ENCODE results near the gene CPEB4. TPM values are rescaled to one million over a fixed set of nuclear protein-coding genes. Genes with fewer than 3 reads are reported as not detected.

Gene CPEB4
- total RNA-seq, 1 donor from 2014 or later: 11.3 TPM

DNA sequence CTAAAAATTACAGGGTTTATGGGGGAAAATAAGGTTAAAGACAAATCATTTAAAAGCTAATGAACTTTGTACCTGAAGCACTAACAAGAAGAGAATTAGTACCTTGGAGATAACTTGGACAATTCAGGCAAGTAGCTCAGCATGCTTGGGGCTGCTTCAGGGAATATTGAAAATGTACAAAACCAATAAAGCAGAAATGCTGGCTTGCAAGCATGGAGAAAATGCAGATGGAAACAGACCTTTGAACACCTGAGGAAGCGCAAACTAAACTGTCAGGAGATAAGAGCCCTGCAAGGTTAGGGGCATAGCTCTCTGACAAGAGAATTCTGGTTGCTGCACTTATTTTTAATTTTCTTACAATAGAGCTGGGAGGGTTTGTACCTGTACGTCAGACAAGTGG, 58.2 kb downstream of the CPEB4 start:
- Mint-ChIP-seq H3K27ac (ENCODE audit: unreplicated experiment) (no peak overlapping the region), H3K36me3 (ENCODE audit: low read depth) (peaks cover 3% of the 10 kb centered on the region), H3K27me3 (ENCODE audit: low read depth) (no peaks in the 10 kb centered on the region), H3K9me3 (no peaks in the 10 kb centered on the region), H3K4me1 (peaks cover 5% of the 10 kb centered on the region), H3K4me3 (no peak overlapping the region)
- TF ChIP-seq CTCF (conservative IDR thresholded peaks at IDR 0.05): no peak
- no peak for DNase-seq (ENCODE audit: low read depth, low spot score)

DNA sequence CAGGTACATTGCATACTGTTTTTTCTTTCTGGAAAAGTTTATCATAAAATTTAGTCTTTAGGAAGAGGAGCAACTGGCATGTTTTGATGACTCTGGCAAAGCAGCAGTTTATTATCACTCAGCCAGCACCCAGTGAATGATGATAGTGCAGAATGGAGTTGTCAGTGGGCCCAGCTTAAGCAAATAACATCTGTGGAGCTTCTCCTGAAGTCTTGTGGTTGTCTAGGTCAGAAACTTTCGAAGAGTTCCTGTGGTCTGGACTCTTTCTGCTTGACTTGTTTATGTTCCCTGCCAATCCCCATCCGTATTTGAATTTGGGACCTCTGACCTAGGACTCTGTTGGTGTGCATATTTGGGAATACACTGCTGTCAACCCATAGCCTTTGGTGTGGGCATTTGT, 62.7 kb downstream of the CPEB4 start:
- DNase-seq (ENCODE audit: low read depth, low spot score): no peak
- Mint-ChIP-seq H3K9me3 (no peaks in the 10 kb centered on the region), H3K27me3 (ENCODE audit: low read depth) (no peaks in the 10 kb centered on the region), H3K36me3 (ENCODE audit: low read depth) (peaks cover 3% of the 10 kb centered on the region), H3K4me3 (no peak overlapping the region), H3K27ac (ENCODE audit: unreplicated experiment) (no peak overlapping the region), H3K4me1 (peaks cover 2% of the 10 kb centered on the region)
- no peak for TF ChIP-seq CTCF (conservative IDR thresholded peaks at IDR 0.05)

DNA sequence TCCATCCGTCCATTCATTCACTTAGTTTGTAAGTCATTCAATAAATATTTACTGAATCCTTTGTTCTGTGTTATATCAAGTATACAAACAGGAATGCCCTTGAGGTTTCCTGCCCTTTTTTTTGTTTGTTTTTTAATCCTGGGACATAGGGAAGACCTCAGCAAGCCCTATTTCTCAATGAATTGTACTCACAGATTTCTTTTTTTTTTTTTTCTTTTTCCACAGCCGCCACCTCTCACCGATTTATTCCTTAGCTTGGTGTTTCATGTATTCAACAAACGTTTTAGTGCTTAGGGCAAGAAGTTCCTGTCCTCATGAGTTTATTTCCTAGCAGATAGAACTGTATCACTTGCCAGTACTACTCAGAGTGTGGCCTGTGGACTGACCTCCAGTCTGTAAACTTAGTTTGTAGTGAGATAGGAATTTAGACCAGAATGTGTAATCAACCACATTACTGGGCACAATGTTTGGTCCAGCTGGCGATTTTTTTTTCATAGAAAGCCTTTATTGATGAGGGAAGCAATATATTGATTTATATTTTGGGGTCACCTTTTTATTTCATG, 65.5 kb downstream of the CPEB4 start:
- Mint-ChIP-seq H3K27me3 (ENCODE audit: low read depth) (no peaks in the 10 kb centered on the region), H3K36me3 (ENCODE audit: low read depth) (peaks cover 3% of the 10 kb centered on the region), H3K4me1 (peaks cover 7% of the 10 kb centered on the region), H3K4me3 (no peak overlapping the region), H3K9me3 (no peaks in the 10 kb centered on the region), H3K27ac (ENCODE audit: unreplicated experiment) (no peak overlapping the region)
- TF ChIP-seq CTCF (conservative IDR thresholded peaks at IDR 0.05): no peak
- no peak for DNase-seq (ENCODE audit: low read depth, low spot score)

DNA sequence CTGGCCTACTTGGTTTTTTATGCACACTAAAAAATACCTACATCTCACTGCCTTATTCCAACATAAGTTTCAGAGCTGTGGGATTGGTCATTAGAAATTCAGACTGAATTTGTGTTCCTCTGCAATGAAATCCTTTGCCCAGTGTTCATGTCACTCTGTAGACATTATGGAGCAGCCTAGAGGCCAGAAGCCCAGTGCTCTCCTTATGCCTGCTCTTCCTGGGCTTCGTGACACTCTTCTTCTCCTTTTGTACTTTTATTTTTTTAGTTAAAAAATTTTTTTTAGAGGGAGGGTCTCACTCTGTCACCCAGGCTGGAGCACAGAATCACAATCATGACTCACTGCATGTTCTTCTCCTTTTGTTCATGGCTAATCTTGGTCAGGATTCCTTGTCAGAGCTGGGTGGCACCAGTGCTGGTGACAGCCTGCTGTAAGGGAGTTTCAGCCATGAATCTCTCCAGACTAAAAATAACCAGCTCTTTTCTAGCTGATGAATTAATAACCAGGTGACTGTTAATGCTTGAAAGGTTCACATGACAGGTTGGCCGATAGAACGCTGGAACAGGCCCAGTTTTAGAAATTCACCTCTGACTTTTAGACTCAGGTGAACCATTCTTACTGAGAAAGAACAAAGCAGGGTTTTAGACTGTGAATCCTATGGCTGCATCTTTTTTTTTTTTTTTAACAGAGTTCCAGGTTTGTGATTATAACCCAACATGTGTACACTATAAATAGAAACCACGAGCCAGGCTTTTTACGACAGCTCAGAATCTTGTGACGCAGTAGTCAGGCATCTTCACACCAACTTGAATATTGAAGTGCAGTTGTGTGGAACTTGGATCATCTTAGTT, 66.7 kb downstream of the CPEB4 start:
- Mint-ChIP-seq H3K36me3 (ENCODE audit: low read depth) (no peaks in the 10 kb centered on the region), H3K27ac (ENCODE audit: unreplicated experiment) (no peak overlapping the region), H3K9me3 (no peaks in the 10 kb centered on the region), H3K27me3 (ENCODE audit: low read depth) (no peaks in the 10 kb centered on the region), H3K4me3 (no peak overlapping the region), H3K4me1 (peaks cover 7% of the 10 kb centered on the region)
- no peak for TF ChIP-seq CTCF (conservative IDR thresholded peaks at IDR 0.05)
- no peak for DNase-seq (ENCODE audit: low read depth, low spot score)

DNA sequence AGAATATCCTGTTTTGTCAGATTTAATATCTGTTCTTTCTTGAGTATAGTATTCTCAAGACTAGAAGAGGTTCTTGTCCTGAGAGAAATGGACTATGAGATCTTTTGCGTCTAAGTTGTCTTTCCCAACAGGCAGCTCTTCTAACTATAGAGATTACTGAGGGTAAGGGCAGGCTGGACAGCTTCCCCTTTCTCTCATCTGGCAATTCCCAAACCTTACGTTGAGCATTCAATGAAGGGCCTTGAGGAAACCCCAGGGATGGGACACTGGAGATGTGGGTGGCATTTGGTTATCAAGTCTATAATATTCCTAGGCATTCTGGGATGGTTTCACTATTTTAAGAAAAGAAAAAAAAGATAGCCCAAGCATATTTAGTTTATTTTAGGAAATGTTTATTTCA, 72.8 kb downstream of the CPEB4 start:
- H3K4me3 Mint-ChIP-seq: no peak overlapping the region
- no peak for TF ChIP-seq CTCF (conservative IDR thresholded peaks at IDR 0.05)
- peaks cover 21% of the 10 kb centered on the region for H3K4me1 Mint-ChIP-seq
- no peaks in the 10 kb centered on the region for H3K9me3 Mint-ChIP-seq
- no peaks in the 10 kb centered on the region for H3K36me3 Mint-ChIP-seq (ENCODE audit: low read depth)
- no peaks in the 10 kb centered on the region for H3K27me3 Mint-ChIP-seq (ENCODE audit: low read depth)
- H3K27ac Mint-ChIP-seq (ENCODE audit: unreplicated experiment): no peak overlapping the region
- no peak for DNase-seq (ENCODE audit: low read depth, low spot score)
